IPS-20b (cell line): ENCODE data around the gene GDF11.

Experiments used
- H3K27ac ChIP-seq: one replicate; pipeline ENCODE4 v1.5.1; 2013; ENCODE audit warnings: low read length
- H3K27me3 ChIP-seq: 2 replicates; pipeline ENCODE4 v1.6.1; 2013; ENCODE audit warnings: mild to moderate bottlenecking, low read length, inconsistent platforms; ENCODE audit not compliant: insufficient read depth
- H3K36me3 ChIP-seq: 2 replicates; pipeline ENCODE4 v1.6.1; 2013; ENCODE audit warnings: low read depth, mild to moderate bottlenecking, inconsistent platforms, low read length, moderate library complexity; ENCODE audit not compliant: insufficient read depth
- H3K4me1 ChIP-seq: 2 replicates; pipeline ENCODE4 v1.6.1; 2013; ENCODE audit warnings: mild to moderate bottlenecking, control low read depth, inconsistent platforms, low read length, moderate library complexity; ENCODE audit not compliant: insufficient read depth
- H3K4me3 ChIP-seq: 2 replicates; pipeline ENCODE4 v1.5.1; 2013; ENCODE audit warnings: mild to moderate bottlenecking, low read length, inconsistent platforms
- H3K9ac ChIP-seq: 2 replicates; pipeline ENCODE4 v1.6.1; 2013; ENCODE audit warnings: low read depth, mild to moderate bottlenecking, inconsistent platforms, low read length, moderate library complexity
- H3K9me3 ChIP-seq: 2 replicates; pipeline ENCODE4 v1.6.1; 2013; ENCODE audit warnings: mild to moderate bottlenecking, low read depth, low read length, inconsistent platforms; ENCODE audit not compliant: insufficient read depth

GDF11 gene

GRCh38 chr12:55737581-55738122 lies 5.3 kb upstream of the GDF11 start:
- H3K27me3 ChIP-seq = no peaks in the 10 kb centered on the region; the same call in 1 of the 2 replicates
- peak overlapping the region; percentile 78 for H3K4me3 ChIP-seq
- no peaks in the 10 kb centered on the region for H3K36me3 ChIP-seq
- H3K27ac ChIP-seq = peak overlapping the region; percentile 3
- H3K9ac ChIP-seq = peak overlapping the region; percentile 61; the same call in 1 of the 2 replicates
- peaks cover 10% of the 10 kb centered on the region for H3K4me1 ChIP-seq
- H3K9me3 ChIP-seq = no peaks in the 10 kb centered on the region

GRCh38 chr12:55738123-55739024 lies 4.5 kb upstream of the GDF11 start:
- Histone ChIP-seq H3K36me3 (no peaks in the 10 kb centered on the region), H3K4me3 (peak overlapping the region; percentile 78), H3K27ac (peak overlapping the region; percentile 3), H3K9me3 (no peaks in the 10 kb centered on the region), H3K27me3 (no peaks in the 10 kb centered on the region; the same call in 1 of the 2 replicates), H3K9ac (peak overlapping the region; percentile 61; the same call in 1 of the 2 replicates), H3K4me1 (peaks cover 10% of the 10 kb centered on the region)

GRCh38 chr12:55739025-55739378 lies 3.9 kb upstream of the GDF11 start:
- Histone ChIP-seq H3K9ac (no peak overlapping the region), H3K9me3 (no peaks in the 10 kb centered on the region), H3K36me3 (no peaks in the 10 kb centered on the region), H3K27ac (no peak overlapping the region), H3K27me3 (no peaks in the 10 kb centered on the region; the same call in 1 of the 2 replicates), H3K4me1 (peaks cover 10% of the 10 kb centered on the region), H3K4me3 (peak overlapping the region; percentile 78; the same call in 1 of the 2 replicates)

- Histone ChIP-seq H3K9me3 (no peaks in the 10 kb centered on the region), H3K27ac (no peak overlapping the region), H3K4me3 (peak overlapping the region; percentile 66), H3K27me3 (no peaks in the 10 kb centered on the region; the same call in 1 of the 2 replicates), H3K4me1 (peaks cover 27% of the 10 kb centered on the region), H3K9ac (peak overlapping the region; percentile 69; the same call in 1 of the 2 replicates), H3K36me3 (peaks cover under 1% of the 10 kb centered on the region; the same call in 1 of the 2 replicates)
These were observed 816 bp upstream of the GDF11 start for GRCh38 chr12:55741931-55742680.

GRCh38 chr12:55743406-55744339 lies 751 bp downstream of the GDF11 start:
- Histone ChIP-seq H3K9ac (peak overlapping the region; percentile 90), H3K9me3 (no peaks in the 10 kb centered on the region), H3K36me3 (peaks cover 16% of the 10 kb centered on the region), H3K4me3 (peak overlapping the region; percentile 99), H3K27ac (peak overlapping the region; percentile 62), H3K27me3 (no peaks in the 10 kb centered on the region; the same call in 1 of the 2 replicates), H3K4me1 (peaks cover 36% of the 10 kb centered on the region)

GRCh38 chr12:55744340-55745030 lies 1.6 kb downstream of the GDF11 start:
- Histone ChIP-seq H3K9me3 (no peaks in the 10 kb centered on the region), H3K36me3 (peaks cover 24% of the 10 kb centered on the region), H3K27me3 (no peaks in the 10 kb centered on the region; the same call in 1 of the 2 replicates), H3K4me3 (peak overlapping the region; percentile 99), H3K9ac (peak overlapping the region; percentile 90), H3K27ac (peak overlapping the region; percentile 62), H3K4me1 (peaks cover 36% of the 10 kb centered on the region)

GRCh38 chr12:55745361-55746173 lies 2.6 kb downstream of the GDF11 start:
- H3K9ac ChIP-seq = peak overlapping the region; percentile 90
- H3K9me3 ChIP-seq = no peaks in the 10 kb centered on the region
- peaks cover 35% of the 10 kb centered on the region for H3K36me3 ChIP-seq
- H3K4me1 ChIP-seq = peaks cover 36% of the 10 kb centered on the region
- H3K27me3 ChIP-seq = no peaks in the 10 kb centered on the region; the same call in 1 of the 2 replicates
- peak overlapping the region; percentile 88 for H3K27ac ChIP-seq
- H3K4me3 ChIP-seq = peak overlapping the region; percentile 99

GRCh38 chr12:55746174-55746912 lies 3.4 kb downstream of the GDF11 start:
- Histone ChIP-seq H3K4me3 (peak overlapping the region; percentile 99), H3K36me3 (peaks cover 43% of the 10 kb centered on the region), H3K4me1 (peaks cover 36% of the 10 kb centered on the region), H3K27me3 (no peaks in the 10 kb centered on the region; the same call in 1 of the 2 replicates), H3K9me3 (no peaks in the 10 kb centered on the region), H3K27ac (peak overlapping the region; percentile 86), H3K9ac (peak overlapping the region; percentile 90)

- peaks cover 48% of the 10 kb centered on the region for H3K36me3 ChIP-seq
- H3K9me3 ChIP-seq = no peaks in the 10 kb centered on the region
- no peaks in the 10 kb centered on the region; the same call in 1 of the 2 replicates for H3K27me3 ChIP-seq
- peak overlapping the region; percentile 90 for H3K9ac ChIP-seq
- peak overlapping the region; percentile 99 for H3K4me3 ChIP-seq
- H3K4me1 ChIP-seq = peaks cover 34% of the 10 kb centered on the region
- no peak overlapping the region for H3K27ac ChIP-seq
These were observed 4.0 kb downstream of the GDF11 start for GRCh38 chr12:55746913-55747231.
